Pancreas (tissue), 10 donors: ENCODE measurements around the gene C1orf87. TPM values are rescaled to one million over a fixed set of nuclear protein-coding genes. Genes with fewer than 3 reads are reported as not detected.

ENCODE experiments used
- ATAC-seq, 4 donors: fragments of 200-7000 bp; cut with Tn5 transposase; one replicate each; pipeline versions ENCODE4 v1.8.0 to v1.9.1; 2020; ENCODE audit warnings: mild to moderate bottlenecking in 4 of 4, moderate library complexity in 4 of 4
- DNase-seq, 6 donors: peaks; one replicate each; pipeline ENCODE4 v3.0.0-alpha.2; 2020
- FAIRE-seq: peaks from 2 replicates; lab custom pipeline; 2012; peaks lifted over from hg19 to GRCh38; lab: Jason Lieb, UNC
- H3K27ac ChIP-seq, 4 donors: fragments of 200-600 bp; sonication (generic); 1 replicate in 3 of 4; 2 replicates in 1 of 4; pipeline versions ENCODE4 v1.5.0 to v1.8.0; 2020
- H3K27me3 ChIP-seq, 4 donors: fragments of 200-600 bp; one replicate each; pipeline ENCODE4 v1.8.0; 2021
- H3K36me3 ChIP-seq, 3 donors: fragments of 200-600 bp; sonication (generic) in 1 of 3; one replicate each; pipeline versions ENCODE4 v1.5.0 to v1.8.0; 2020 to 2021
- H3K4me1 ChIP-seq, 3 donors: fragments of 200-600 bp; one replicate each; pipeline ENCODE4 v1.8.0; 2021
- H3K4me3 ChIP-seq, 4 donors: fragments of 200-600 bp; sonication (generic) in 2 of 4; one replicate each; pipeline versions ENCODE4 v1.5.0 to v1.8.0; 2020 to 2021
- H3K9me3 ChIP-seq, 4 donors: fragments of 200-600 bp; one replicate each; pipeline ENCODE4 v1.8.0; 2021
- CTCF ChIP-seq, 4 donors: fragments of 200-600 bp; sonication (generic) in 3 of 4; IDR thresholded peaks; one replicate each; pipeline versions ENCODE4 v1.5.0 to v1.8.0; 2021; ENCODE audit warnings: antibody characterized with exemption in 4 of 4
- WGBS, 2 donors: extraction: QIAGEN DNeasy Blood & Tissue Kit; methylation state at CpG; one replicate each; pipeline ENCODE4 v1.1.7; 2013; 5-methylcytosine and 5-hydroxymethylcytosine counted together
- intact Hi-C, 3 donors: fragments of 100-400 bp; cut with DNase I; formaldehyde crosslinking; loops; one replicate each; pipeline versions ENCODE4 v1.11.1 to v1.14.2; 2022
- polyA plus RNA-seq, 2 donors: library from polyadenylated mRNA; stranded (reverse); fragments of 200-250 nt; gene quantifications; one replicate each; pipeline ENCODE4 v1.2.3, GENCODE V29; 2013
- total RNA-seq, 6 donors: library from RNA; stranded (reverse); fragmentation: NEBNext Ultra II Directional in 4 of 6; extraction: Animal tissue kit (Norgen Biotek cat#: 25700) in 4 of 6; gene quantifications; one replicate each; pipeline versions ENCODE4 v1.2.1 to v1.2.4, GENCODE V29; 2021 to 2023
- donor health status: healthy with polysubstance abuse.
- donor health status: DM: no; HTN: no; CAD: no; lungs with moderate emphysema.
- donor health status: DM: no; HTN: no; CAD: no.
- donor health status: control.
- donor health status: control.
- donor health status: Bipolar disorder and iron deficiency.
- donor health status: DM: yes; HTN: yes; CAD: no.
- donor health status: DM: no; HTN: no; CAD: no.
- donor health status: DM: no; HTN: no; CAD: no.
- donor health status: DM: yes; HTN: yes; CAD: no.

C1orf87 gene
- total and polyA plus RNA-seq, 8 donors, result 0.02 TPM; not detected in 7

- H3K4me1 ChIP-seq, result peaks cover 0 to 15% (median 8%) of the 10 kb centered on the region in 3 donors
- no peak for DNase-seq
- no peaks in the 10 kb centered on the region for H3K27me3 ChIP-seq
- WGBS, 2 donors, result 38 to 42% methylated on average over 3 of the region's 3 CpGs
- H3K4me3 ChIP-seq, result no peak overlapping the region
- H3K36me3 ChIP-seq, result no peaks in the 10 kb centered on the region
- FAIRE-seq, result no peak
- TF ChIP-seq CTCF (IDR thresholded peaks at IDR 0.05), result no peak
- peak in 3 of 4 donors; percentile 39 to 68 (median 61) for ATAC-seq
- intact Hi-C loops, result no loop called here
- H3K9me3 ChIP-seq, result no peaks in the 10 kb centered on the region
- peak overlapping the region in 2 of 4 donors; percentile 44 to 64 for H3K27ac ChIP-seq
These were observed 105.8 kb downstream of the C1orf87 start for GRCh38 chr1:59967780-59968179.

- DNase-seq, result no peak
- Histone ChIP-seq H3K9me3 (no peaks in the 10 kb centered on the region), H3K4me3 (no peak overlapping the region), H3K27ac (peak overlapping the region in 2 of 4 donors; percentile 44 to 64), H3K27me3 (no peaks in the 10 kb centered on the region), H3K4me1 (peaks cover 0 to 15% (median 8%) of the 10 kb centered on the region in 3 donors), H3K36me3 (no peaks in the 10 kb centered on the region)
- no peak for TF ChIP-seq CTCF (IDR thresholded peaks at IDR 0.05)
- 46 to 48% methylated on average over 6 of the region's 6 CpGs for WGBS, 2 donors
- FAIRE-seq, result no peak
- intact Hi-C loops, result no loop called here
- ATAC-seq, result peak; percentile 33 to 67 (median 42)
These were observed 106.4 kb downstream of the C1orf87 start for GRCh38 chr1:59967141-59967697.

- intact Hi-C loops, result no loop called here
- Histone ChIP-seq H3K9me3 (no peaks in the 10 kb centered on the region), H3K27me3 (no peaks in the 10 kb centered on the region), H3K27ac (no peak overlapping the region), H3K4me1 (peaks cover 0 to 6% (median 0%) of the 10 kb centered on the region in 3 donors), H3K4me3 (no peak overlapping the region), H3K36me3 (no peaks in the 10 kb centered on the region)
- ATAC-seq, result no peak
- no peak for TF ChIP-seq CTCF (IDR thresholded peaks at IDR 0.05)
- DNase-seq, result no peak
- WGBS, 2 donors, result 86 to 93% methylated on average over 2 of the region's 2 CpGs
- FAIRE-seq, result no peak
These were observed 121.5 kb downstream of the C1orf87 start for GRCh38 chr1:59952065-59952464.

- Histone ChIP-seq H3K27ac (no peak overlapping the region), H3K9me3 (no peaks in the 10 kb centered on the region), H3K4me1 (peaks cover 0 to 6% (median 0%) of the 10 kb centered on the region in 3 donors), H3K36me3 (no peaks in the 10 kb centered on the region), H3K4me3 (no peak overlapping the region), H3K27me3 (no peaks in the 10 kb centered on the region)
- no peak for DNase-seq
- intact Hi-C loops, result loop anchor here (5.0 to 10.0 kb wide), 3 partner anchors 55 to 72 kb away; no protein-coding TSS in a partner anchor
- no peak for ATAC-seq
- FAIRE-seq, result no peak
- no peak for TF ChIP-seq CTCF (IDR thresholded peaks at IDR 0.05)
These were observed 123.9 kb downstream of the C1orf87 start for GRCh38 chr1:59949648-59950047.

GRCh38 chr1:59948990-59949389 is 124.6 kb downstream of the C1orf87 start:
- no peaks in the 10 kb centered on the region for H3K9me3 ChIP-seq

More at GRCh38 chr1:59948990-59949389, 124.6 kb downstream of the C1orf87 start:
- WGBS, 2 donors, result 38 to 40% methylated on average over 1 of the region's 1 CpG
- Histone ChIP-seq H3K27me3 (no peaks in the 10 kb centered on the region), H3K27ac (no peak overlapping the region), H3K4me3 (no peak overlapping the region), H3K4me1 (peaks cover 0 to 6% (median 0%) of the 10 kb centered on the region in 3 donors), H3K36me3 (no peaks in the 10 kb centered on the region)
- no peak for TF ChIP-seq CTCF (IDR thresholded peaks at IDR 0.05)
- intact Hi-C loops, result loop anchor here (5.0 to 10.0 kb wide), 3 partner anchors 54 to 72 kb away; no protein-coding TSS in a partner anchor
- FAIRE-seq, result no peak
- no peak for DNase-seq
- no peak for ATAC-seq
